ENCODE measurements around the gene GALNT2.

GALNT2 gene

DNA sequence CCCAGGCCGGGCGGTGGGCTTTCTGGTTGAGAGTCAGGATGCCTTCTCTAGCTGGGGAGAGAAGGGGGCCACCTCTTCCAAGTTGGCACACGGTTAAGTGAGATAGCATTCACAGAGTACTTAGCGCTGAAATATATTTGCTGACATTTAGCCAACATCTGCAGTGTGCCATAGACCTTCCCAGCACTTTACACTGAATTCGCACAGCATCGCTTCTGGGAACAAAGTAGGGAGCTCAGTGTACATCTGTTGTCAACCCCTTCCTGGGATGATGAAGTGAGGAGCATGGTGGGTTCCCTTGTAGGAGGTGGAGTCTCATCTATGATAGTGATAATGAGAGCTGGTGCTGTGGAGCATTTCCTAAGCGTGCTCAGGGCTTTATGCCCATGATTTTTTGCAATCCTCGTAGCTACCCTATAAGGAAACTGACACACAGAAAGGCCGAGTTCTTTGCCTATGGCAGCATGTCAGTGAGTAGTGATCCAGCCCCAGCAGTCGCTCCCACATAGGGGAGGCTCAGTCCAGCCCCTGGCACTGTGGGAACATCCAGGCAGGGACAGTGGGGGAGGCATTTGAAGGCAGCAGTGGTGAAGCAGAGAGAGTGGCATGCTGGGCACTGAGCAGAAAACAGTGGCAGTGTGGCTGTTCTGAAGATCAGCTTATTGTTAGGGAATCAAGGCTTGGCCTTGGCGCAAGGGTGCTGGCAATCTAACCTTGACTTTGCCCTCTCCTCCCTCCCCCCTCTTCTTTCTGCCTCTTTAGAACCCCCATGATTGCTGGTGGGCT lies 182.8 kb downstream of the GALNT2 start:
- Histone ChIP-seq H3K36me3 (ENCODE audit: control insufficient read depth, insufficient read depth, low read length) (peaks cover 11% of the 10 kb centered on the region), H3K4me3 (replicated peaks; ENCODE audit: low read depth, low read length) (no peak overlapping the region), H3K27me3 (replicated peaks; ENCODE audit: control insufficient read depth, insufficient read depth, low read length) (no peaks in the 10 kb centered on the region)
- DNase-seq (ENCODE audit: extremely low read depth, insufficient read length) = no peak
- TF ChIP-seq, protein P1, sequence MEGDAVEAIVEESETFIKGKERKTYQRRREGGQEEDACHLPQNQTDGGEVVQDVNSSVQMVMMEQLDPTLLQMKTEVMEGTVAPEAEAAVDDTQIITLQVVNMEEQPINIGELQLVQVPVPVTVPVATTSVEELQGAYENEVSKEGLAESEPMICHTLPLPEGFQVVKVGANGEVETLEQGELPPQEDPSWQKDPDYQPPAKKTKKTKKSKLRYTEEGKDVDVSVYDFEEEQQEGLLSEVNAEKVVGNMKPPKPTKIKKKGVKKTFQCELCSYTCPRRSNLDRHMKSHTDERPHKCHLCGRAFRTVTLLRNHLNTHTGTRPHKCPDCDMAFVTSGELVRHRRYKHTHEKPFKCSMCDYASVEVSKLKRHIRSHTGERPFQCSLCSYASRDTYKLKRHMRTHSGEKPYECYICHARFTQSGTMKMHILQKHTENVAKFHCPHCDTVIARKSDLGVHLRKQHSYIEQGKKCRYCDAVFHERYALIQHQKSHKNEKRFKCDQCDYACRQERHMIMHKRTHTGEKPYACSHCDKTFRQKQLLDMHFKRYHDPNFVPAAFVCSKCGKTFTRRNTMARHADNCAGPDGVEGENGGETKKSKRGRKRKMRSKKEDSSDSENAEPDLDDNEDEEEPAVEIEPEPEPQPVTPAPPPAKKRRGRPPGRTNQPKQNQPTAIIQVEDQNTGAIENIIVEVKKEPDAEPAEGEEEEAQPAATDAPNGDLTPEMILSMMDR (IDR thresholded peaks at IDR 0.05; ENCODE audit: insufficient read depth, low read length, poor library complexity, severe bottlenecking) = no peak

DNA sequence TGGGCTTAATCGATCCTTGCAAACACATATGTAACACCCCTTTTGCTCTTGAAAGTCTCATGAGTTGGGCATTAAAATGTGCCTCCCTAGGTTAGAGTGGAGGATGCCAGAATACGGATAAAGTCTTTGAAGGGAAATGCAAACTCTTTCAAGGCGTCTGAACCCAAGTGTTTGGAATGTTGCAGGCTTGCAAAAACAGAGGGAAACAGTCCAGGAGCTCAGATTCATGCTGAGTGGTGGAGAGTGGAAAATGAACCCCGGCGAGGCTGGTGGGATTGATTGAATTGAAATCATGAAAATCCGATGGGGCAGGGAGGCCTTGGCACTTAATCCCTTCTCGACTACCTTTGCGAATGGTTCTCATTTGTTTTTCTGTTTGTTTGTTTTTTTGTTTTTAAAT lies 183.6 kb downstream of the GALNT2 start:
- TF ChIP-seq, protein P1 (IDR thresholded peaks at IDR 0.05; ENCODE audit: insufficient read depth, low read length, poor library complexity, severe bottlenecking) = no peak
- no peaks in the 10 kb centered on the region for H3K27me3 ChIP-seq (replicated peaks; ENCODE audit: control insufficient read depth, insufficient read depth, low read length)
- DNase-seq (ENCODE audit: extremely low read depth, insufficient read length) = no peak
- H3K36me3 ChIP-seq (ENCODE audit: control insufficient read depth, insufficient read depth, low read length) = peaks cover 13% of the 10 kb centered on the region
- H3K4me3 ChIP-seq (replicated peaks; ENCODE audit: low read depth, low read length) = no peak overlapping the region

DNA sequence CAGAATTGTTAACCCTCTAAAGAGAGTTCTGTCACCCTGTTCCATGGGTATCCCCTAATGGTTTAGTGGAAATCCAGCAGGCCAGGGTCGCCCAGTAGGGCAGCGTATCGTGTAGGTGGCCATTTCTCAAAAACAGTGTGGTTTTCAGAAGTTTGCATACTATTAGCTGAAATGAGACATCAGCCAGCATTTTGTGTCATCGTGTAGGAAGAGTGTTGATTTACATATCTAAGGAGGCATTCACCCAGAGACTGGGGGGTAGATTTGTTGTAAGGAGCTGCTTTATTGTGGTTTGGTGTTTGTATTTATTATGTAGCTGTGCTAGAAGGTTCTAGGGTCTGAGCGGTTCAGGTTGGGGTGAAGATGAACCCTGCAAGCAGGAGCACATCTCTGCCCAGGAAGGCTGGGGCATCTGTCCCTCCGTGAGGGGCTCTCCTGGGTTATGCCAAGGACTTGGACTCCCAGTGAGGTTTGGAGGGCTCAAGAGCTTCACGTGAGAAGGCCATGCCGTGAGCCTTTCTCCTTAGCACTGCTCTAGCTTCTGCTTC lies 184.7 kb downstream of the GALNT2 start:
- DNase-seq (ENCODE audit: extremely low read depth, insufficient read length) = peak; percentile 21
- Histone ChIP-seq H3K27me3 (replicated peaks; ENCODE audit: control insufficient read depth, insufficient read depth, low read length) (no peaks in the 10 kb centered on the region), H3K4me3 (replicated peaks; ENCODE audit: low read depth, low read length) (no peak overlapping the region), H3K36me3 (ENCODE audit: control insufficient read depth, insufficient read depth, low read length) (peaks cover 8% of the 10 kb centered on the region)
- TF ChIP-seq, protein P1 (IDR thresholded peaks at IDR 0.05; ENCODE audit: insufficient read depth, low read length, poor library complexity, severe bottlenecking) = no peak

DNA sequence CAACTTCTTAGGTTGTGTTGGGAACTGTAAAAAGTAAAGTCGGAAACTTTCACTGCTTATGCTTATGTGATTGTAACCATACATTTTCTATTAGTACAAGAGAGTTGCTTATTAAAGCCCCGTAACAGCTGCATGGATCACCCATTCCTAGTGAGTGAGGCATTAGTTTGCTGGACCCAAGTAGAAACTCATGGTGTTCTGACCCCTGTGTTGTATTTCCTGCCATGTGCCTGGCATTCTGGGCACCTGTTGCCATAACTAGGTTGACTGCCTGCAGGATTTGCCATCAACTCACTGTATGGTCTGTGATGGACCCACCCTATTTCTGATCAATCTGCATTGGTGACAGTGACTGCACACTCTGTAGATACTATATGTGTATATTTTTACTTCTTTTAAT lies 186.1 kb downstream of the GALNT2 start:
- no peaks in the 10 kb centered on the region for H3K27me3 ChIP-seq (replicated peaks; ENCODE audit: control insufficient read depth, insufficient read depth, low read length)
- TF ChIP-seq, protein P1 (IDR thresholded peaks at IDR 0.05; ENCODE audit: insufficient read depth, low read length, poor library complexity, severe bottlenecking) = no peak
- DNase-seq (ENCODE audit: extremely low read depth, insufficient read length) = no peak
- no peak overlapping the region for H3K4me3 ChIP-seq (replicated peaks; ENCODE audit: low read depth, low read length)
- H3K36me3 ChIP-seq (ENCODE audit: control insufficient read depth, insufficient read depth, low read length) = peaks cover 8% of the 10 kb centered on the region

DNA sequence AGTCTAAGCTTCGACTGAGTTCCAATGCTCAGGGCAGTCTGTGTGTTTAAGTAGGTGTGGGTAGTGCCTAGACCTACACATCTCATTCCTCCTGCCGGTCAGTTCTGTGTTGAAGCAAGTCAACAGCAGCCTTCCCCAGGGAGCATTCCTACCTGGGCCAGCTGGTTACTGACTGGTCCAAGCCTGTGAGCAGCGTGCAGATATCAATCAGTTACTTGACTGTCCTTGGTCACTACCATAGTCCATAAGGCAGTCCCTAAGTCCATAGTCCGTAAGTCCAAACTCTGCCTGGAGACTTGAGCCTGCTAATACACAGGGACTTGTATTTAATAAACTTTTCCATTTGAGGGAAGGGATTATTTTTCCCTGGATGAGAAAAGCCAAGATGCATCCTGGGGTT lies 187.2 kb downstream of the GALNT2 start:
- TF ChIP-seq, protein P1 (IDR thresholded peaks at IDR 0.05; ENCODE audit: insufficient read depth, low read length, poor library complexity, severe bottlenecking) = no peak
- no peaks in the 10 kb centered on the region for H3K27me3 ChIP-seq (replicated peaks; ENCODE audit: control insufficient read depth, insufficient read depth, low read length)
- no peak for DNase-seq (ENCODE audit: extremely low read depth, insufficient read length)
- no peak overlapping the region for H3K4me3 ChIP-seq (replicated peaks; ENCODE audit: low read depth, low read length)
- H3K36me3 ChIP-seq (ENCODE audit: control insufficient read depth, insufficient read depth, low read length) = peaks cover 8% of the 10 kb centered on the region
